ENCODE measurements around the gene CHAF1A. TPM values are rescaled to one million over a fixed set of nuclear protein-coding genes. Genes with fewer than 3 reads are reported as not detected.

The CHAF1A gene
- total RNA-seq, 4 donors from 2014 or later: 8.5 to 28.9 (median 11.1) TPM

DNA sequence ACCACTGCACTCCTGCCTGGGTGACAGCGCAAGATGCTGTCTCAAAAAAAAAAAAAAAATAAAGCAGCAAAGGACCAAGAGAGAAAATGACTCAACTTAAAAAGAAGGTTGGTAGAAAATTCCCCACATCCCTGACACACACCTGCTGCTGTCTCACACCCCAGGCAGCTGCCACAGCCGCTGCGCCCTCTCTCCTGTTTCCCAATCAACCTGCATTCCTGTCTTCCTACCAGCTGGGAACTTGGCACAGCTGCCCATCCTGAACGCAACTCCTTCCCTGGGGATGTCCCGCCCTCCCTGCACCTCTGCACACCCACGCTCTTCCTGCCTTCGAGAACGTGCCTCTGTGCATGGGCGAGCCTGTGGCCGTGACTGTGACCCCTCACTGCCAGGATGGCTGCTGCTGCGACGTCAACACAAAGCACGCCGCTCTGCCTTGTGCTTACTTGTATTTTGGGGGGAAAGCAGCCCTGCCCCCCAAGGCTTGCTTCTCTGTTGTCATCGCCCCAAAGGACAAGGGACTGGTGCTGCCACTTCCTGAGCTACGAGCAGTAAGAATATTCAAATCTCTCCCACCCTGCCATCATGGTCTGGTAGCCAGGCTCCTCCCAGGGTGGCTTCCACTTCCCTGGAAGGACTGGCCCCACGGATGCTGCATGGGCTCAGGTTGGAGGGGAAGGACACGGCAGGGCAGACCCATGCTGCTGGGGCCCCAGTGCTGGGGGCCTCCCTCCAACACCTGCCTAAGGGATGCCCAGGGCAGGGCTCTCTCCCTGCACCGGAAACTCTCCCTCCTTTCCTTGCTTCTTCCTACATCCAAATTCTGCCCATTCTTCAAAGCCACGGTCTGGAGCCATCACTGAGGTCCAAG is 22.8 kb upstream of the CHAF1A start:
- intact Hi-C loops (cut with DNase I; ENCODE audit: low total_unique reads) (no loop called here), in situ Hi-C loops (cut with MboI; ENCODE audit: low pct_ligation_motif_present in 1 of 4, low pct_unique_long_range_greater_than_20kb in 1 of 4, low sequenced_read_pairs in 3 of 4) (no loop called here)
- TF ChIP-seq, protein P1, sequence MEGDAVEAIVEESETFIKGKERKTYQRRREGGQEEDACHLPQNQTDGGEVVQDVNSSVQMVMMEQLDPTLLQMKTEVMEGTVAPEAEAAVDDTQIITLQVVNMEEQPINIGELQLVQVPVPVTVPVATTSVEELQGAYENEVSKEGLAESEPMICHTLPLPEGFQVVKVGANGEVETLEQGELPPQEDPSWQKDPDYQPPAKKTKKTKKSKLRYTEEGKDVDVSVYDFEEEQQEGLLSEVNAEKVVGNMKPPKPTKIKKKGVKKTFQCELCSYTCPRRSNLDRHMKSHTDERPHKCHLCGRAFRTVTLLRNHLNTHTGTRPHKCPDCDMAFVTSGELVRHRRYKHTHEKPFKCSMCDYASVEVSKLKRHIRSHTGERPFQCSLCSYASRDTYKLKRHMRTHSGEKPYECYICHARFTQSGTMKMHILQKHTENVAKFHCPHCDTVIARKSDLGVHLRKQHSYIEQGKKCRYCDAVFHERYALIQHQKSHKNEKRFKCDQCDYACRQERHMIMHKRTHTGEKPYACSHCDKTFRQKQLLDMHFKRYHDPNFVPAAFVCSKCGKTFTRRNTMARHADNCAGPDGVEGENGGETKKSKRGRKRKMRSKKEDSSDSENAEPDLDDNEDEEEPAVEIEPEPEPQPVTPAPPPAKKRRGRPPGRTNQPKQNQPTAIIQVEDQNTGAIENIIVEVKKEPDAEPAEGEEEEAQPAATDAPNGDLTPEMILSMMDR (IDR thresholded peaks at IDR 0.05): no peak
- TF ChIP-seq POLR2A (IDR thresholded peaks at IDR 0.05): no peak
- no peak for TF ChIP-seq POLR2AphosphoS5 (IDR thresholded peaks at IDR 0.05)
- no peak for TF ChIP-seq EP300 (IDR thresholded peaks at IDR 0.05; ENCODE audit: low read depth)
- Histone ChIP-seq H3K27me3 (no peaks in the 10 kb centered on the region), H3K36me3 (no peaks in the 10 kb centered on the region), H3K27ac (peak overlapping the region; percentile 2 to 46 (median 25)), H3K9me3 (no peaks in the 10 kb centered on the region), H3K4me3 (no peak overlapping the region), H3K4me1 (peaks cover 33 to 57% (median 39%) of the 10 kb centered on the region in 4 donors)
- DNase-seq: no peak
- 33 to 48% methylated on average over 3 to 20 of the region's 20 CpGs for WGBS, 2 donors (ENCODE audit: low coverage in 1 of 2)

DNA sequence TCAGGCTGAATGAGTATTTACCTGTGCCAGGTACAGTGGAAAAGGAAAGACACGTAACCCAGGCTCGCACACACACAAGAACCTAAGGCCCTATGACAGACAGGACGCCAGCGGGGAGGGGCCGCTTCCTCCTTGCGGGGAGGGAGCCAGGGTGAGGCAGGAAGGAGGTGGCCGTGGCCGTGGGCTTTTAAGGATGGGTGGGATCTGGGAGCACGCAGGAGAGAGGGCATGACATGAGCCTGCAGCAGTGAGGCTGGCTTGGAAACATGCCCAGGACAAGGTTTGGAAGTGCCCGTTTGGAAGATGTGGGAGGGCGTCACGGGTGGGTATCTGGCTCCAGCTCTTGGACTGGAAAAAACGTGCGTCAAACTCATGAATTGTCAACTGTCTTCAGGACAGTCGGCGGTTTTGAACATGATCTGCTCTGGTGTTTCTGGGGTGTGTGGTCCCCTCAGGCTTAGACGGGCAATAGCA is 22.1 kb upstream of the CHAF1A start:
- Histone ChIP-seq H3K27ac (peak overlapping the region; percentile 18 to 46 (median 25)), H3K36me3 (no peaks in the 10 kb centered on the region), H3K4me1 (peaks cover 26 to 50% (median 32%) of the 10 kb centered on the region in 4 donors), H3K4me3 (no peak overlapping the region), H3K9me3 (no peaks in the 10 kb centered on the region), H3K27me3 (no peaks in the 10 kb centered on the region)
- in situ Hi-C loops (cut with MboI; ENCODE audit: low pct_ligation_motif_present in 1 of 4, low pct_unique_long_range_greater_than_20kb in 1 of 4, low sequenced_read_pairs in 3 of 4): no loop called here
- intact Hi-C loops (cut with DNase I; ENCODE audit: low total_unique reads): no loop called here
- WGBS, 2 donors (ENCODE audit: low coverage in 1 of 2): 35% methylated on average over 17 of the region's 17 CpGs; no CpG with 5 or more reads in 1 of the 2 donors
- no peak for DNase-seq
- TF ChIP-seq POLR2A (IDR thresholded peaks at IDR 0.05): no peak
- no peak for TF ChIP-seq EP300 (IDR thresholded peaks at IDR 0.05; ENCODE audit: low read depth)
- TF ChIP-seq POLR2AphosphoS5 (IDR thresholded peaks at IDR 0.05): no peak
- TF ChIP-seq, protein P1 (IDR thresholded peaks at IDR 0.05): no peak

DNA sequence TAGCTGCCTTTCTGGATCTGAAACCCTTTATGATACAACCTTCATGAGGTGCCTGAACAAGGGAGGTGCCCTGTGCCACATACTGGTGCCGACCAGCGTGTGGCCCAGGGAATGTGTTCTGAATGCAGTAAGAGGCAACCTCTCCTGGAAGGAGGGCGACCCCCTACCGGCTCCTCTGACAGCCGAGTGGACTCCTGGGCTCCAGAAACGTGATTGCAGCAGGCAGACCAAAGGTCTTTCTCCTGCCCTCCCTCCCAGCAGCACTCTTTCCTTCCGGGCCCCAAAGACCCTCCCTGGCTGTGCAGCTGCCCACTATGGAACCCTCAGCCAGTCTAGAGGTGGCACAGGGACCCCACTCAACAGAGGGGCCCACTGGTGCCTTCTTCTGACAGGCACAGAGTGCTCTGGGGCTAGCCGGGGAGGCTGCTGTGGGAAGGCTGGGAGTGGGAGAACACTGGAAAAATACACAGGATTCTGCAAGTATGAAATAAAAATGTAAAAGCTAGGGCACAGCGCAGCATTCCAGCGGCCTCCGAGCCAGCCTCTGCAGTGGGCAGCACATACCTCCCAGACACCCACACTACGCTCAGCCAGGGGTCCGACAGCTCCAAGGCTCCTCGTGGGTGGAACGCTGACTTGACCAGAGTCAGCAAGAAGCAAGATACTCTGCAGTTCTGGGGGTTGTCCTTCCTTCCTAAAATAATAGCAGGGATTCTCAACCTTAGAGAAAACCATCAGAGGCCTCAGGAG is 17.0 kb upstream of the CHAF1A start:
- Histone ChIP-seq H3K4me3 (no peak overlapping the region), H3K4me1 (peaks cover 11 to 33% (median 21%) of the 10 kb centered on the region in 4 donors), H3K36me3 (peaks cover 0 to 6% (median 0%) of the 10 kb centered on the region in 4 donors), H3K27me3 (no peaks in the 10 kb centered on the region), H3K9me3 (no peaks in the 10 kb centered on the region), H3K27ac (no peak overlapping the region)
- WGBS, 2 donors (ENCODE audit: low coverage in 1 of 2): 78 to 100% methylated on average over 3 to 15 of the region's 15 CpGs
- DNase-seq: no peak
- intact Hi-C loops (cut with DNase I; ENCODE audit: low total_unique reads) (no loop called here), in situ Hi-C loops (cut with MboI; ENCODE audit: low pct_ligation_motif_present in 1 of 4, low pct_unique_long_range_greater_than_20kb in 1 of 4, low sequenced_read_pairs in 3 of 4) (no loop called here)
- TF ChIP-seq POLR2AphosphoS5 (IDR thresholded peaks at IDR 0.05) (no peak), EP300 (IDR thresholded peaks at IDR 0.05; ENCODE audit: low read depth) (no peak), POLR2A (IDR thresholded peaks at IDR 0.05) (no peak)
- TF ChIP-seq, protein P1 (IDR thresholded peaks at IDR 0.05): no peak
